Kidney (tissue), 14 donors: ENCODE measurements around the gene ABHD12. TPM values are rescaled to one million over a fixed set of nuclear protein-coding genes. Genes with fewer than 3 reads are reported as not detected.

Source experiments
- DNase-seq, 5 donors: peaks; one replicate each; pipeline ENCODE4 v3.0.0-alpha.2; 2013 to 2020
- FAIRE-seq: peaks from 2 replicates; lab custom pipeline; 2012; peaks lifted over from hg19 to GRCh38; lab: Jason Lieb, UNC
- H3K27ac ChIP-seq, 2 donors: one replicate each; pipeline ENCODE4 v1.7.0; 2013; ENCODE audit warnings: low read depth in 2 of 2, low read length in 2 of 2, inconsistent platforms in 1 of 2
- H3K27me3 ChIP-seq: one replicate; pipeline ENCODE4 v1.7.1; 2013; ENCODE audit warnings: low read length, inconsistent platforms; ENCODE audit not compliant: control insufficient read depth, insufficient read depth
- H3K36me3 ChIP-seq, 3 donors: one replicate each; pipeline versions ENCODE4 v1.7.0 to v1.7.1; 2013; ENCODE audit warnings: low read length in 3 of 3, control low read depth in 1 of 3, inconsistent platforms in 1 of 3; ENCODE audit not compliant: insufficient read depth in 3 of 3, control insufficient read depth in 2 of 3
- H3K4me1 ChIP-seq, 3 donors: one replicate each; pipeline versions ENCODE4 v1.7.0 to v1.7.1; 2013; ENCODE audit warnings: low read length in 3 of 3, inconsistent platforms in 1 of 3, low read depth in 1 of 3; ENCODE audit not compliant: control insufficient read depth in 2 of 3, insufficient read depth in 2 of 3
- H3K4me3 ChIP-seq, 3 donors: one replicate each; pipeline versions ENCODE4 v1.7.0 to v1.8.1; 2013; ENCODE audit warnings: low read length in 3 of 3, control low read depth in 1 of 3, inconsistent platforms in 1 of 3
- H3K9ac ChIP-seq, 3 donors: one replicate each; pipeline versions ENCODE4 v1.7.0 to v1.7.1; 2013; ENCODE audit warnings: low read length in 3 of 3, control low read depth in 1 of 3, inconsistent platforms in 1 of 3
- H3K9me3 ChIP-seq, 3 donors: one replicate each; pipeline versions ENCODE4 v1.7.0 to v1.7.1; 2013; ENCODE audit warnings: low read length in 3 of 3, control low read depth in 1 of 3, inconsistent platforms in 1 of 3; ENCODE audit not compliant: control insufficient read depth in 2 of 3, insufficient read depth in 1 of 3
- intact Hi-C: fragments of 100-400 bp; cut with DNase I; formaldehyde crosslinking; loops from one replicate; pipeline ENCODE4 v1.11.1; 2022
- polyA plus RNA-seq: library from polyadenylated mRNA; stranded (reverse); fragments of 350-450 nt; fragmentation: Illumina TruSeq; extraction: RNeasy Lipid Tissue Mini Kit (QIAGEN cat#74804); gene quantifications from one replicate; pipeline ENCODE4 v1.2.3, GENCODE V29; 2014; ENCODE audit warnings: low read depth, low replicate concordance; ENCODE audit not compliant: insufficient read depth
- total RNA-seq: library from RNA; stranded (reverse); fragmentation: NEBNext Ultra II Directional; extraction: Animal tissue kit (Norgen Biotek cat#: 25700); gene quantifications from one replicate; pipeline ENCODE4 v1.2.1, GENCODE V29; 2021
- TF ChIP-seq, protein P1 (sequence below): IDR thresholded peaks from 3 replicates; pipeline ENCODE4 v1.5.1; 2012; ENCODE audit warnings: mild to moderate bottlenecking, moderate library complexity, borderline replicate concordance; ENCODE audit not compliant: insufficient read depth; ENCODE audit errors: extremely low read depth
- donor health status: control.
- donor health status: control.
- donor health status: control.
- donor health status: control.
- donor health status: control.
- donor health status: DM: yes; HTN: yes; CAD: no.
- donor health status: Normal renal cell carcinoma (clear cell type).

The ABHD12 gene
- total and polyA plus RNA-seq, 2 donors from 2014 or later: 61.5 to 68.1 TPM

DNA sequence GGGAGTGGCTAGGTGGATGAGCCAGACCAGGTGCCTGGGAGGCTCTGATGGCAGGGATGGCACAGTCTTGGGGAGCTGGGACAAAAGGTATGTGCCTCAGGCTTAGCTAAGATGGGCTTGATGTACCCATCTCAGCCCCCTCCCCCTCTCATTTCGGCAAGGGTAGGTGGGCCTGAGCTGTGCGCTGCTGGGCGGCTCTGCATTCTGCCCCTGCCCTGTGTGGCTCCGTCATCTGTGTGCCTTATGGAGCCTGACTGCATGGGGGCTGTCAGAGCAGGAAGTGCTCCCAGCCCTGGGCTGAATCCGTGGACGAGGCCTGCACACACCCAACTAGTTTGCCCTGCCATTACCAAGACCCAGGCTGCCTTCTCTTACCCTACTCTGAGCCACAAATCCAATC lies 88.0 kb downstream of the ABHD12 start:
- intact Hi-C loops: no loop called here
- Histone ChIP-seq H3K36me3 (peaks cover 0 to 4% (median 3%) of the 10 kb centered on the region in 3 donors), H3K9me3 (no peaks in the 10 kb centered on the region), H3K27me3 (no peaks in the 10 kb centered on the region), H3K9ac (no peak overlapping the region), H3K4me3 (no peak overlapping the region), H3K4me1 (no peaks in the 10 kb centered on the region), H3K27ac (no peak overlapping the region)
- TF ChIP-seq, protein P1, sequence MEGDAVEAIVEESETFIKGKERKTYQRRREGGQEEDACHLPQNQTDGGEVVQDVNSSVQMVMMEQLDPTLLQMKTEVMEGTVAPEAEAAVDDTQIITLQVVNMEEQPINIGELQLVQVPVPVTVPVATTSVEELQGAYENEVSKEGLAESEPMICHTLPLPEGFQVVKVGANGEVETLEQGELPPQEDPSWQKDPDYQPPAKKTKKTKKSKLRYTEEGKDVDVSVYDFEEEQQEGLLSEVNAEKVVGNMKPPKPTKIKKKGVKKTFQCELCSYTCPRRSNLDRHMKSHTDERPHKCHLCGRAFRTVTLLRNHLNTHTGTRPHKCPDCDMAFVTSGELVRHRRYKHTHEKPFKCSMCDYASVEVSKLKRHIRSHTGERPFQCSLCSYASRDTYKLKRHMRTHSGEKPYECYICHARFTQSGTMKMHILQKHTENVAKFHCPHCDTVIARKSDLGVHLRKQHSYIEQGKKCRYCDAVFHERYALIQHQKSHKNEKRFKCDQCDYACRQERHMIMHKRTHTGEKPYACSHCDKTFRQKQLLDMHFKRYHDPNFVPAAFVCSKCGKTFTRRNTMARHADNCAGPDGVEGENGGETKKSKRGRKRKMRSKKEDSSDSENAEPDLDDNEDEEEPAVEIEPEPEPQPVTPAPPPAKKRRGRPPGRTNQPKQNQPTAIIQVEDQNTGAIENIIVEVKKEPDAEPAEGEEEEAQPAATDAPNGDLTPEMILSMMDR: no peak
- DNase-seq (no peak), FAIRE-seq (no peak)

DNA sequence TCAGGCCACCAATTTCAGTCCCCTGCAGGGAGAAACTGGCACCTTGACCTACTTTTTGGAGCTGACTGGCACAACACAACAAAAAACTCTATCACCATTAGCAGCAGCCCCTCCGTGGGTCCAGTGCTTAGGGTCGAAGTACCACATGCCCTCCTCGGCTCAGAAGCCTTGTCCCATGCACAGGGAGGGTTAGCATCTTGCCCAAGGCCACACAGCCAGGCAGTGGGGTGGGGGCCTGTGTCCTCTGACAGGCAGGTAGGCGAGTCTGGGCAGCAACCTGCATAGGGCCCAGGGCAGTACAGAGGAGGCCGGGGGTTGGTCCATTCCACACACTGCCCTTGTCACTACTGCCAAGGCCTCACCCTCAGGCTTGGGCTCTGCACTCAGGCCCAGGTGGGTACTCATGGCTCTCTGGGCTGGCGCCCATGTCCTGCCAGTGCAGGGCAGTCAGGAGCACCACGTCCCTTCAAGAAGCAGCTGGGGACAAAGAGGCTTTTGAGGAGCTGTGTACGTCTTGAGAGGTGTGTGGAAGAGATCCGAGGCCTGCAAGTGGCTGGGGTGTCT lies 89.2 kb downstream of the ABHD12 start:
- Histone ChIP-seq H3K9ac (no peak overlapping the region), H3K4me1 (peaks cover 0 to 5% (median 0%) of the 10 kb centered on the region in 3 donors), H3K9me3 (no peaks in the 10 kb centered on the region), H3K27ac (no peak overlapping the region), H3K36me3 (peaks cover 0 to 7% (median 3%) of the 10 kb centered on the region in 3 donors), H3K4me3 (no peak overlapping the region), H3K27me3 (no peaks in the 10 kb centered on the region)
- TF ChIP-seq, protein P1: no peak
- intact Hi-C loops: no loop called here
- FAIRE-seq (no peak), DNase-seq (peak in 1 of 5 donors; percentile 61)

DNA sequence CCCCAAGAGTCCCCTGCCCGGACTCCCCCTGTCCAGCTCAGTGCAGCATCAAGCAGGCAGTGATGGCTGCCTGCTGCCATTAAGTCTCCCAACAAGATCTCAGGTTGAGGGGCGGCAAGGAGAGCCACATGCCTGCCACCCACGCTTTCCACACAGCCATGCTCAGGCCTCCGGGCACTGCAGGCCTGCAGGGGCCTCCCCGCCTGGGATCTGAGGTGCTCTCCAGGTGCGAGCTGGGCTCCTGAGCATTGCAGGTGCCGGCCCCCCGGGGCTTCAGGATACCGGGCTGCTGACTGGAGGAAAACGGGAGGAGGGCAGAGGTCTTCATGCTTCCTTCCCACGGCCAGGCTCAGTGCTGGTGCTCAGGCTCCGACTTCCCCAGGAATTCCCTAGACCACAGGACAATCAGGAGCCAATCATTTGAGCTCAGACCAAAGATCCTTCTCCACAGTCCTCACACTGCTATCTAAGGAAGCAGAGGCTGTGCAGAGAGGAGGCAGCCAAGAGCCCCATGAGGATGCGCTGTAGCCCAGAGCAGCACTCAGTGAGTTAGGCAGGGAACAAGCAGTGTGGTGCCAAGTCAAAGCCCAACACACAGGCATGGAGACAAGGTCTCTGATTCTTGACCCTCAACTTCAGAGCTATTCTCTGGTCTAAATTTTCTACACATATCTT lies 90.0 kb downstream of the ABHD12 start:
- H3K4me3 ChIP-seq: no peak overlapping the region
- H3K27me3 ChIP-seq: no peaks in the 10 kb centered on the region
- H3K9me3 ChIP-seq: no peaks in the 10 kb centered on the region
- DNase-seq: peak in 1 of 5 donors; percentile 68
- peaks cover 0 to 12% (median 5%) of the 10 kb centered on the region in 3 donors for H3K4me1 ChIP-seq
- intact Hi-C loops: no loop called here
- H3K36me3 ChIP-seq: peaks cover 0 to 7% (median 3%) of the 10 kb centered on the region in 3 donors
- H3K9ac ChIP-seq: no peak overlapping the region
- no peak overlapping the region for H3K27ac ChIP-seq
- FAIRE-seq: no peak
- TF ChIP-seq, protein P1: no peak
